ENCODE measurements around the gene TBC1D10A. TPM values are rescaled to one million over a fixed set of nuclear protein-coding genes. Genes with fewer than 3 reads are reported as not detected.

Gene TBC1D10A
- total RNA-seq (ENCODE audit: low replicate concordance), result 15.3 and 21.5 TPM in 2 replicates
- long read RNA-seq, partial matches to known transcripts, result 2 of 5 reads
- long read RNA-seq, other reads (novel, unspliced or antisense), result 3 of 5 reads

- peak; percentile 92 for DNase-seq (ENCODE audit: extremely low spot score, unreplicated experiment)
- TF ChIP-seq CTCF (conservative IDR thresholded peaks at IDR 0.05), result no peak
- Mint-ChIP-seq H3K27me3 (no peaks in the 10 kb centered on the region), H3K4me1 (ENCODE audit: unreplicated experiment) (peaks cover 21% of the 10 kb centered on the region), H3K27ac (peak within 1 kb of the TSS; percentile 87), H3K9me3 (no peaks in the 10 kb centered on the region), H3K4me3 (peak within 1 kb of the TSS; percentile 89), H3K36me3 (peaks cover 5% of the 10 kb centered on the region)
Observed at GRCh38 chr22:30326706-30327362, at the start of gene TBC1D10A. Gene TBC1D10A (minus strand): TSS chr22:30326941. CDS start chr22:30326881, 60 bp downstream.

GRCh38 chr22:30375312-30375849 lies 48.6 kb upstream of the TBC1D10A start:
- no peaks in the 10 kb centered on the region for H3K9me3 Mint-ChIP-seq
- H3K27ac Mint-ChIP-seq, result no peak overlapping the region
- no peak for DNase-seq (ENCODE audit: extremely low spot score, unreplicated experiment)
- H3K36me3 Mint-ChIP-seq, result no peaks in the 10 kb centered on the region
- H3K4me3 Mint-ChIP-seq, result no peak overlapping the region
- no peak for TF ChIP-seq CTCF (conservative IDR thresholded peaks at IDR 0.05)
- H3K27me3 Mint-ChIP-seq, result no peaks in the 10 kb centered on the region
- H3K4me1 Mint-ChIP-seq (ENCODE audit: unreplicated experiment), result no peaks in the 10 kb centered on the region

- no peaks in the 10 kb centered on the region for H3K27me3 Mint-ChIP-seq
- H3K36me3 Mint-ChIP-seq, result no peaks in the 10 kb centered on the region
- H3K27ac Mint-ChIP-seq, result no peak overlapping the region
- H3K4me1 Mint-ChIP-seq (ENCODE audit: unreplicated experiment), result no peaks in the 10 kb centered on the region
- H3K4me3 Mint-ChIP-seq, result no peak overlapping the region
- TF ChIP-seq CTCF (conservative IDR thresholded peaks at IDR 0.05), result no peak
- H3K9me3 Mint-ChIP-seq, result no peaks in the 10 kb centered on the region
- DNase-seq (ENCODE audit: extremely low spot score, unreplicated experiment), result no peak
Observed at GRCh38 chr22:30373331-30374325, 46.9 kb upstream of the TBC1D10A start.

- Mint-ChIP-seq H3K27ac (no peak overlapping the region), H3K27me3 (no peaks in the 10 kb centered on the region), H3K36me3 (no peaks in the 10 kb centered on the region), H3K9me3 (no peaks in the 10 kb centered on the region), H3K4me3 (no peak overlapping the region), H3K4me1 (ENCODE audit: unreplicated experiment) (no peaks in the 10 kb centered on the region)
- TF ChIP-seq CTCF (conservative IDR thresholded peaks at IDR 0.05), result no peak
- DNase-seq (ENCODE audit: extremely low spot score, unreplicated experiment), result no peak
Observed at GRCh38 chr22:30372915-30373314, 46.2 kb upstream of the TBC1D10A start.

- Mint-ChIP-seq H3K27me3 (no peaks in the 10 kb centered on the region), H3K4me3 (no peak overlapping the region), H3K4me1 (ENCODE audit: unreplicated experiment) (no peaks in the 10 kb centered on the region)
Observed at GRCh38 chr22:30371981-30372380, 45.2 kb upstream of the TBC1D10A start.

More at GRCh38 chr22:30371981-30372380, 45.2 kb upstream of the TBC1D10A start:
- Mint-ChIP-seq H3K36me3 (no peaks in the 10 kb centered on the region), H3K27ac (no peak overlapping the region), H3K9me3 (no peaks in the 10 kb centered on the region)
- no peak for TF ChIP-seq CTCF (conservative IDR thresholded peaks at IDR 0.05)
- DNase-seq (ENCODE audit: extremely low spot score, unreplicated experiment), result no peak

Data from type B pancreatic cell (in vitro differentiated cells).